Measurements from ENCODE around the gene LRRIQ4.

Gene LRRIQ4

GRCh38 chr3:169863458-169863899 is 50.8 kb downstream of the LRRIQ4 start:
- TF ChIP-seq BACH2 (CRISPR knock-in tag; IDR thresholded peaks at IDR 0.05; ENCODE audit: borderline replicate concordance) (no peak), PPARA (CRISPR knock-in tag; IDR thresholded peaks at IDR 0.05; ENCODE audit: borderline replicate concordance) (no peak)
- ATAC-seq, result peak; percentile 86

- no peak for TF ChIP-seq POU6F1 (CRISPR knock-in tag; IDR thresholded peaks at IDR 0.05; ENCODE audit: borderline replicate concordance, low read depth)
- TF ChIP-seq TSHZ2 (CRISPR knock-in tag; IDR thresholded peaks at IDR 0.05), result no peak
- TF ChIP-seq ZFP3 (CRISPR knock-in tag; IDR thresholded peaks at IDR 0.05), result no peak
- TF ChIP-seq ZFP30 (CRISPR knock-in tag; IDR thresholded peaks at IDR 0.05), result no peak
- TF ChIP-seq CSDC2 (CRISPR knock-in tag; IDR thresholded peaks at IDR 0.05), result no peak
- TF ChIP-seq ZNF565 (CRISPR knock-in tag; conservative IDR thresholded peaks at IDR 0.05; ENCODE audit: low read depth), result no peak
- TF ChIP-seq TOX (CRISPR knock-in tag; IDR thresholded peaks at IDR 0.05; ENCODE audit: borderline replicate concordance), result no peak
- TF ChIP-seq CSRNP3 (CRISPR knock-in tag; IDR thresholded peaks at IDR 0.05), result no peak
- no peak for TF ChIP-seq ESRRG (CRISPR knock-in tag; IDR thresholded peaks at IDR 0.05)
- TF ChIP-seq GLIS3 (CRISPR knock-in tag; IDR thresholded peaks at IDR 0.05), result no peak
- no peak for TF ChIP-seq OSR1 (CRISPR knock-in tag; IDR thresholded peaks at IDR 0.05)
- TF ChIP-seq PATZ1 (CRISPR knock-in tag; IDR thresholded peaks at IDR 0.05; ENCODE audit: borderline replicate concordance), result no peak
- TF ChIP-seq CREB5 (CRISPR knock-in tag; IDR thresholded peaks at IDR 0.05; ENCODE audit: low read depth), result no peak
- no peak for TF ChIP-seq ZNF8 (CRISPR knock-in tag; IDR thresholded peaks at IDR 0.05)
- TF ChIP-seq ZC3H10 (CRISPR knock-in tag; IDR thresholded peaks at IDR 0.05), result no peak
- ATAC-seq, result no peak
These were observed 51.6 kb downstream of the LRRIQ4 start for GRCh38 chr3:169864270-169864669.

GRCh38 chr3:169865176-169865767 is 52.6 kb downstream of the LRRIQ4 start:
- no peak for ATAC-seq
- TF ChIP-seq ZC3H10 (CRISPR knock-in tag; IDR thresholded peaks at IDR 0.05) (no peak), CSRNP3 (CRISPR knock-in tag; IDR thresholded peaks at IDR 0.05) (no peak), RARB (CRISPR knock-in tag; IDR thresholded peaks at IDR 0.05) (no peak), TOX (CRISPR knock-in tag; IDR thresholded peaks at IDR 0.05; ENCODE audit: borderline replicate concordance) (no peak), ZNF8 (CRISPR knock-in tag; IDR thresholded peaks at IDR 0.05) (no peak), ZFP3 (CRISPR knock-in tag; IDR thresholded peaks at IDR 0.05) (no peak), ARNTL (CRISPR knock-in tag; IDR thresholded peaks at IDR 0.05; ENCODE audit: borderline replicate concordance, low read depth) (no peak), PATZ1 (CRISPR knock-in tag; IDR thresholded peaks at IDR 0.05; ENCODE audit: borderline replicate concordance) (no peak), ZFP30 (CRISPR knock-in tag; IDR thresholded peaks at IDR 0.05) (no peak), TSHZ2 (CRISPR knock-in tag; IDR thresholded peaks at IDR 0.05) (no peak), CSDC2 (CRISPR knock-in tag; IDR thresholded peaks at IDR 0.05) (no peak), BACH2 (CRISPR knock-in tag; IDR thresholded peaks at IDR 0.05; ENCODE audit: borderline replicate concordance) (no peak)
